OCI-LY7 (cell line): ENCODE measurements around the gene TNFAIP3. TPM values are rescaled to one million over a fixed set of nuclear protein-coding genes. Genes with fewer than 3 reads are reported as not detected.

Source experiments
- BruUV-seq: library from RNA; stranded (reverse); fragments of 400-500 nt; replicated peaks from 2 replicates; lab custom pipeline; 2021; lab: Mats Ljungman, UMichigan
- CTCF ChIA-PET: fragments of 300-600 bp; sonication (Branson Sonifier 250); formaldehyde crosslinking; loops from one replicate; lab custom pipeline; 2022; ENCODE audit warnings: antibody characterized with exemption; ENCODE audit not compliant: unreplicated experiment; lab: Charles Lee
- POLR2A ChIA-PET: fragments of 300-600 bp; sonication (Branson Sonifier 250); formaldehyde crosslinking; loops from one replicate; lab custom pipeline; 2022; ENCODE audit warnings: antibody characterized with exemption; lab: Charles Lee
- DNase-seq: peaks from one replicate; pipeline ENCODE4 v3.0.0-alpha.2; 2015; ENCODE audit warnings: low spot score
- H2AFZ ChIP-seq: fragments of 200-600 bp; sonication (generic), shearing (Covaris generic); 2 replicates; pipeline ENCODE4 v1.6.1; 2014; ENCODE audit warnings: mild to moderate bottlenecking, antibody characterized with exemption, low read length, moderate library complexity
- H3K27ac ChIP-seq: fragments of 200-600 bp; sonication (generic); 2 replicates; pipeline ENCODE4 v1.5.1; 2014; ENCODE audit warnings: mixed run types, low read depth, mild to moderate bottlenecking, moderate library complexity, low read length, inconsistent platforms; ENCODE audit not compliant: poor library complexity, severe bottlenecking
- H3K36me3 ChIP-seq: fragments of 200-600 bp; sonication (generic); 2 replicates; pipeline ENCODE4 v1.6.1; 2014; ENCODE audit warnings: mild to moderate bottlenecking, antibody characterized with exemption, low read length, moderate library complexity, mixed read lengths; ENCODE audit not compliant: insufficient read depth
- H3K4me1 ChIP-seq: fragments of 200-600 bp; sonication (generic); 2 replicates; pipeline ENCODE4 v1.5.1; 2014; ENCODE audit warnings: mild to moderate bottlenecking, low read length; ENCODE audit not compliant: insufficient read depth, poor library complexity, severe bottlenecking
- H3K4me2 ChIP-seq: fragments of 200-600 bp; sonication (generic); 2 replicates; pipeline ENCODE4 v1.6.1; 2014; ENCODE audit warnings: mild to moderate bottlenecking, low read length
- H3K4me3 ChIP-seq: fragments of 200-600 bp; sonication (generic); 2 replicates; pipeline ENCODE4 v1.5.1; 2014; ENCODE audit warnings: mild to moderate bottlenecking, low read depth, low read length; ENCODE audit not compliant: poor library complexity, severe bottlenecking
- H3K79me2 ChIP-seq: fragments of 200-600 bp; sonication (generic); 2 replicates; pipeline ENCODE4 v1.6.1; 2016; ENCODE audit warnings: low read depth, mild to moderate bottlenecking, low read length, moderate library complexity, mixed read lengths; ENCODE audit not compliant: insufficient read depth
- H3K9me2 ChIP-seq: fragments of 200-600 bp; sonication (generic); 2 replicates; pipeline ENCODE4 v1.6.1; 2016; ENCODE audit warnings: mild to moderate bottlenecking, low read length, mixed read lengths; ENCODE audit not compliant: insufficient read depth
- H3K9me3 ChIP-seq: fragments of 200-600 bp; sonication (generic); 2 replicates; pipeline ENCODE4 v1.6.1; 2014; ENCODE audit warnings: mild to moderate bottlenecking, mixed run types, low read length, mixed read lengths
- H4K20me1 ChIP-seq: fragments of 200-600 bp; sonication (generic); 2 replicates; pipeline ENCODE4 v1.6.1; 2014; ENCODE audit warnings: mild to moderate bottlenecking, antibody characterized with exemption, low read length, moderate library complexity, mixed read lengths; ENCODE audit not compliant: insufficient read depth
- EZH2phosphoT487 ChIP-seq: fragments of 200-600 bp; sonication (generic); IDR thresholded peaks from 2 replicates; pipeline ENCODE4 v1.6.1; 2018; ENCODE audit warnings: low read depth, borderline replicate concordance, mild to moderate bottlenecking, mixed run types, antibody characterized with exemption, low read length, moderate library complexity, mixed read lengths
- intact Hi-C: fragments of 100-400 bp; cut with micrococcal nuclease; formaldehyde crosslinking; loops from one replicate; pipeline ENCODE4 v1.10.0; 2022; ENCODE audit not compliant: unreplicated experiment
- total RNA-seq, 2 experiments: library from RNA; depleted of rRNA in 1 of 2; stranded (reverse); fragments of >200 nt in 1 of 2; shearing (Covaris generic) in 1 of 2; gene quantifications; 2 replicates each; pipeline ENCODE4 v1.2.3, GENCODE V29; 2014 to 2022
- TF ChIP-seq, protein P1 (sequence below): fragments of 200-600 bp; sonication (generic); conservative IDR thresholded peaks from 2 replicates; pipeline ENCODE4 v1.5.1; 2014; ENCODE audit warnings: mild to moderate bottlenecking, antibody characterized with exemption, low read length, moderate library complexity, mixed read lengths

The TNFAIP3 gene
- total RNA-seq, 2 experiments from 2014 or later, result 8.8 to 28.3 TPM

DNA sequence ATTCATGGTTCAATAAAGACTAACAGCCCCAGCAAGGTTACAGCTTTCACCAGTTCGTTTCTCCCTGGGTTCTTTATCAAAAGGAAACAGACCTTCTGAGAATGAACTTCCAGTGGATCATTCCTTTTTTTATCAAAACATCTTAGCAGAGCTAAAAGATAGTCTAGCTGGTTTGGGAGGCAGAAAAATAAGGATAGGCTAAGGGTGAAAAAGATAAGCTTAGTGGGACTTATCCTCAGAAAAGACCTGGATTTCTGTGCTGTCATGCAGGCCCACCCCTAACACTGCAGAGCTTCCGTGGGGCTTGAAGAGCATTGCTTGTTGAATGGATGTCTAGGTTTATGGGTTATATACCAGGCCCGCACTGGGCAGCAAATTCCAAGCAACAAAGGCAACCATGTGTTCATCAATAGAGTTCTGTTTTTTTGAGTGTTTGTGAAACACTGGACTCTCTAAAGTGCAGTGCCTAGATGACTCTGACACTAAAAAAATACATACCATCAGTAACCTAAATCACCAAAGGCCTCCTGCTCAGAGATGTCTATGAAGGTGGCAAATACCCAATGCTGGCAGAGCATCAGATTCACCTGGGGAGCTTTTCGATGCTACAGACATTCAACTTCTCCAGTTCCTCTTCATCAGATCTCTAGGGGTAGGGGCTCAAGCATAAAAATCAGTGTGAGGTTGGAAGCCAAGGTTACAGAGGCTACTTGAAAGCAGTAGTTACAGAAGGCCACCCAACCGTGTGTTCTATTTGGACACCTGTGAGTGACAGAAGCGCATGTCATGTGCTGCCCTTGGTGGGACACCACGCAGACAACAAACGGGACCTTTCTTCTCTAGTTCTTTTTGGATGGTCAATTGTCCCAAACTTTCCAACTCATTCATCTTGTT is 53.0 kb downstream of the TNFAIP3 start:
- no peak for DNase-seq
- H4K20me1 ChIP-seq, result no peaks in the 10 kb centered on the region
- no peaks in the 10 kb centered on the region for H3K79me2 ChIP-seq
- intact Hi-C loops, result no loop called here
- no peak overlapping the region for H3K4me3 ChIP-seq
- TF ChIP-seq, protein P1, sequence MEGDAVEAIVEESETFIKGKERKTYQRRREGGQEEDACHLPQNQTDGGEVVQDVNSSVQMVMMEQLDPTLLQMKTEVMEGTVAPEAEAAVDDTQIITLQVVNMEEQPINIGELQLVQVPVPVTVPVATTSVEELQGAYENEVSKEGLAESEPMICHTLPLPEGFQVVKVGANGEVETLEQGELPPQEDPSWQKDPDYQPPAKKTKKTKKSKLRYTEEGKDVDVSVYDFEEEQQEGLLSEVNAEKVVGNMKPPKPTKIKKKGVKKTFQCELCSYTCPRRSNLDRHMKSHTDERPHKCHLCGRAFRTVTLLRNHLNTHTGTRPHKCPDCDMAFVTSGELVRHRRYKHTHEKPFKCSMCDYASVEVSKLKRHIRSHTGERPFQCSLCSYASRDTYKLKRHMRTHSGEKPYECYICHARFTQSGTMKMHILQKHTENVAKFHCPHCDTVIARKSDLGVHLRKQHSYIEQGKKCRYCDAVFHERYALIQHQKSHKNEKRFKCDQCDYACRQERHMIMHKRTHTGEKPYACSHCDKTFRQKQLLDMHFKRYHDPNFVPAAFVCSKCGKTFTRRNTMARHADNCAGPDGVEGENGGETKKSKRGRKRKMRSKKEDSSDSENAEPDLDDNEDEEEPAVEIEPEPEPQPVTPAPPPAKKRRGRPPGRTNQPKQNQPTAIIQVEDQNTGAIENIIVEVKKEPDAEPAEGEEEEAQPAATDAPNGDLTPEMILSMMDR, result no peak
- TF ChIP-seq EZH2phosphoT487, result no peak
- no peak overlapping the region for H2AFZ ChIP-seq
- peaks cover 4% of the 10 kb centered on the region for H3K4me1 ChIP-seq
- no peak overlapping the region for H3K27ac ChIP-seq
- ChIA-PET CTCF (no interaction called here), POLR2A (interaction anchor here (1.5 to 1.7 kb wide), 3 partner anchors 8 to 46 kb away, joined by 3 to 4 read pairs (median 3); no protein-coding TSS in a partner anchor)
- BruUV-seq, result no TSS peak
- H3K9me3 ChIP-seq, result no peaks in the 10 kb centered on the region
- H3K4me2 ChIP-seq, result no peak overlapping the region
- H3K9me2 ChIP-seq, result no peaks in the 10 kb centered on the region
- no peaks in the 10 kb centered on the region for H3K36me3 ChIP-seq

DNA sequence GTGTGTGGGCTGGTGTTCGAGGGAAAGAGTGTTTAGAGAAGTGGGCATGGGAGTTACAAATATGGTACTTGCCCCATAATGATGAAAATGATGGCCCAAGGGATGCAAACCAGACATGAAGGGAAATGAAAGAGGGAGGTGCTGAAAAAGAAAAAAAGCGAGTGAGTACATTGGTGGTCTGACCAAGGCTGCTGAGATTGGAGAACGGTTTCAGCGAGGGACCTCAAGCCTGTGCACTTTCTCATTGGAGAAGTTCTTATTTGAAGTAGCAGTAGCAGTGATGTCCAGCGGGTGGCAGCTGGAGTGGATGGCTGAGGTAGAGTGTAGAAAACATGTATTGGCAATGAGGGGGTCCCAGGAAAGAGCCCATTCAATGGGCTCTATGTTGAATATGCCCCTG is 54.8 kb downstream of the TNFAIP3 start:
- no TSS peak for BruUV-seq
- intact Hi-C loops, result no loop called here
- no peak overlapping the region for H3K4me3 ChIP-seq
- no peak overlapping the region for H2AFZ ChIP-seq
- H3K27ac ChIP-seq, result no peak overlapping the region
- H3K9me3 ChIP-seq, result no peaks in the 10 kb centered on the region
- H3K36me3 ChIP-seq, result no peaks in the 10 kb centered on the region
- no peaks in the 10 kb centered on the region for H4K20me1 ChIP-seq
- DNase-seq, result no peak
- no peaks in the 10 kb centered on the region for H3K9me2 ChIP-seq
- POLR2A ChIA-PET, result interaction anchor here (0.9 kb wide), 1 partner anchor 9 kb away, joined by 3 read pairs; no protein-coding TSS in a partner anchor
- TF ChIP-seq, protein P1, result no peak
- peaks cover 12% of the 10 kb centered on the region for H3K4me1 ChIP-seq
- CTCF ChIA-PET, result no interaction called here
- H3K4me2 ChIP-seq, result no peak overlapping the region
- H3K79me2 ChIP-seq, result no peaks in the 10 kb centered on the region
